Astrocyte (in vitro differentiated cells and primary cell): ENCODE results near the gene PLEKHH3.

Experiments used
- CTCF ChIP-seq: IDR thresholded peaks from 2 replicates; pipeline ENCODE4 v1.5.1; 2011; ENCODE audit warnings: low read depth, mild to moderate bottlenecking, inconsistent platforms, low read length, moderate library complexity; ENCODE audit not compliant: insufficient read depth
- EZH2 ChIP-seq: IDR thresholded peaks from 2 replicates; pipeline ENCODE4 v1.6.1; 2012; ENCODE audit warnings: mild to moderate bottlenecking, low read length, inconsistent platforms; ENCODE audit not compliant: insufficient read depth

GRCh38 chr17:42618442-42619150 is 58.2 kb downstream of the PLEKHH3 start:
- TF ChIP-seq CTCF, result no peak
- TF ChIP-seq EZH2, result no peak
